HCT116 (cell line): ENCODE measurements around the gene TNFRSF14. TPM values are rescaled to one million over a fixed set of nuclear protein-coding genes. Genes with fewer than 3 reads are reported as not detected.

Source experiments
- ATAC-seq: fragments of 200-7000 bp; cut with Tn5 transposase; 2 replicates; pipeline ENCODE4 v1.9.1; 2020; ENCODE audit warnings: mild to moderate bottlenecking, moderate library complexity
- BruUV-seq: library from RNA; stranded (reverse); fragments of 400-500 nt; replicated peaks from 2 replicates; lab custom pipeline; 2021; lab: Mats Ljungman, UMichigan
- CTCF ChIA-PET: fragments of 300-600 bp; sonication (Branson Sonifier 250); formaldehyde crosslinking; loops from one replicate; lab custom pipeline; 2021; ENCODE audit warnings: antibody characterized with exemption; lab: Charles Lee
- POLR2A ChIA-PET: fragments of 300-600, 350-600 bp; sonication (Branson Sonifier 250); formaldehyde crosslinking; loops from one replicate; lab custom pipeline; 2021; ENCODE audit warnings: antibody characterized with exemption; lab: Charles Lee
- RAD21 ChIA-PET, 2 experiments: fragments of 300-600 bp; sonication (Branson Sonifier 250); formaldehyde crosslinking; loops; one replicate each; lab custom pipeline; 2023; ENCODE audit warnings: low total read pairs in 2 of 2; ENCODE audit not compliant: uncharacterized antibody in 2 of 2, unreplicated experiment in 2 of 2, low non-redundant PET in 1 of 2; lab: Charles Lee
- DNase-seq: peaks from one replicate; pipeline ENCODE4 v3.0.0-alpha.2; 2010; ENCODE audit warnings: low read depth, low spot score
- H2AFZ ChIP-seq: fragments of 200-600 bp; shearing (Covaris generic), sonication (generic); 2 replicates; pipeline ENCODE4 v1.6.1; 2017; ENCODE audit warnings: low read depth, mixed run types, mixed read lengths, antibody characterized with exemption, low read length; ENCODE audit not compliant: poor library complexity, severe bottlenecking
- H3K27ac ChIP-seq: 2 replicates; pipeline ENCODE4 v1.5.1; 2012; ENCODE audit warnings: low read depth, low read length
- H3K27me3 ChIP-seq: fragments of 200-600 bp; sonication (generic); 2 replicates; pipeline ENCODE4 v1.6.1; 2016; ENCODE audit warnings: mixed run types, low read length, mixed read lengths; ENCODE audit not compliant: insufficient read depth
- H3K36me3 ChIP-seq, 2 experiments: fragments of 200-500 bp in 1 of 2; fragments of 200-600 bp in 1 of 2; sonication (Bioruptor generic) in 1 of 2; sonication (generic) in 1 of 2; 2 replicates each; pipeline versions ENCODE4 v1.5.1 to v1.6.1; 2014 to 2016; ENCODE audit warnings: low read length in 2 of 2, inconsistent platforms in 1 of 2, mixed read lengths in 1 of 2, mixed run types in 1 of 2; ENCODE audit not compliant: insufficient read depth in 2 of 2, control insufficient read depth in 1 of 2
- H3K4me1 ChIP-seq, 2 experiments: fragments of 200-600 bp in 1 of 2; sonication (generic) in 1 of 2; 2 replicates each; pipeline versions ENCODE4 v1.5.1 to v1.6.1; 2012 to 2017; ENCODE audit warnings: low read length in 2 of 2, inconsistent platforms in 1 of 2, mild to moderate bottlenecking in 1 of 2, mixed read lengths in 1 of 2, mixed run types in 1 of 2, moderate library complexity in 1 of 2; ENCODE audit not compliant: insufficient read depth in 2 of 2, control insufficient read depth in 1 of 2
- H3K4me2 ChIP-seq: fragments of 200-600 bp; sonication (generic); 2 replicates; pipeline ENCODE4 v1.6.1; 2017; ENCODE audit warnings: mixed run types, low read length, mixed read lengths
- H3K4me3 ChIP-seq, 2 experiments: fragments of 200-600 bp in 1 of 2; sonication (generic) in 1 of 2; replicated peaks in 1 of 2; 2 replicates each; pipeline ENCODE4 v1.5.1; 2011 to 2016; ENCODE audit warnings: low read length in 2 of 2, control low read depth in 1 of 2, low read depth in 1 of 2, mild to moderate bottlenecking in 1 of 2, mixed read lengths in 1 of 2, mixed run types in 1 of 2
- H3K79me2 ChIP-seq: fragments of 200-600 bp; sonication (generic); 2 replicates; pipeline ENCODE4 v1.6.1; 2017; ENCODE audit warnings: mild to moderate bottlenecking, mixed run types, low read length, moderate library complexity, mixed read lengths; ENCODE audit not compliant: insufficient read depth
- H3K9ac ChIP-seq: fragments of 200-600 bp; sonication (generic); 2 replicates; pipeline ENCODE4 v1.6.1; 2016; ENCODE audit warnings: low read length, mixed read lengths
- H3K9me2 ChIP-seq: fragments of 200-600 bp; sonication (generic), shearing (Covaris generic); 2 replicates; pipeline ENCODE4 v1.6.1; 2017; ENCODE audit warnings: mixed run types, mild to moderate bottlenecking, moderate library complexity; ENCODE audit not compliant: insufficient read depth
- H3K9me3 ChIP-seq, 2 experiments: fragments of 200-500 bp in 1 of 2; fragments of 200-600 bp in 1 of 2; sonication (Bioruptor generic) in 1 of 2; sonication (generic) in 1 of 2; 2 replicates each; pipeline ENCODE4 v1.6.1; 2014 to 2017; ENCODE audit warnings: low read length in 2 of 2, mixed read lengths in 2 of 2, inconsistent platforms in 1 of 2, low read depth in 1 of 2, mild to moderate bottlenecking in 1 of 2, mixed run types in 1 of 2, moderate library complexity in 1 of 2; ENCODE audit not compliant: control insufficient read depth in 1 of 2, insufficient read depth in 1 of 2
- H4K20me1 ChIP-seq: fragments of 200-600 bp; sonication (generic), shearing (Covaris generic); 2 replicates; pipeline ENCODE4 v1.6.1; 2017; ENCODE audit warnings: mixed run types, mild to moderate bottlenecking, moderate library complexity; ENCODE audit not compliant: insufficient read depth
- CBX3 ChIP-seq: IDR thresholded peaks from 2 replicates; pipeline ENCODE4 v1.6.1; 2012; ENCODE audit warnings: low read depth
- CEBPB ChIP-seq: IDR thresholded peaks from 2 replicates; pipeline ENCODE4 v1.6.1; 2012; ENCODE audit warnings: low read depth
- ELF1 ChIP-seq: IDR thresholded peaks from 2 replicates; pipeline ENCODE4 v1.6.1; 2012; ENCODE audit warnings: low read depth, borderline replicate concordance
- EZH2 ChIP-seq: fragments of 200-600 bp; sonication (generic); IDR thresholded peaks from 2 replicates; pipeline ENCODE4 v1.6.1; 2017; ENCODE audit warnings: antibody characterized with exemption, mixed run types
- POLR2A ChIP-seq: IDR thresholded peaks from 2 replicates; pipeline ENCODE4 v1.7.0; 2011; ENCODE audit warnings: borderline replicate concordance; ENCODE audit not compliant: insufficient read depth, insufficient read length; ENCODE audit errors: extremely low read depth
- POLR2AphosphoS5 ChIP-seq: IDR thresholded peaks from 2 replicates; pipeline ENCODE4 v1.6.1; 2011; ENCODE audit warnings: mild to moderate bottlenecking, low read depth, low read length, moderate library complexity
- SIN3A ChIP-seq: IDR thresholded peaks from 2 replicates; pipeline ENCODE4 v1.6.1; 2012; ENCODE audit warnings: low read depth
- SP1 ChIP-seq: IDR thresholded peaks from 2 replicates; pipeline ENCODE4 v1.6.1; 2012; ENCODE audit warnings: low read depth
- SRF ChIP-seq: IDR thresholded peaks from 2 replicates; pipeline ENCODE4 v1.6.1; 2012; ENCODE audit warnings: low read depth
- YY1 ChIP-seq: IDR thresholded peaks from 2 replicates; pipeline ENCODE4 v1.6.1; 2011; ENCODE audit warnings: low read length, low read depth, moderate library complexity, mild to moderate bottlenecking; ENCODE audit not compliant: insufficient replicate concordance; ENCODE audit errors: extremely low read depth
- ZFX ChIP-seq: fragments of 450-650 bp; IDR thresholded peaks from 2 replicates; pipeline ENCODE4 v1.6.1; 2017
- ZNF274 ChIP-seq: fragments of 200-500 bp; sonication (Bioruptor generic); IDR thresholded peaks from 2 replicates; pipeline ENCODE4 v1.6.1; 2014; ENCODE audit warnings: mild to moderate bottlenecking, low read depth, low read length, inconsistent platforms
- intact Hi-C: fragments of 100-400 bp; cut with micrococcal nuclease; formaldehyde crosslinking; loops from 2 replicates; pipeline ENCODE4 v1.10.0; 2022
- total RNA-seq: library from RNA; stranded (reverse); gene quantifications from one replicate; pipeline ENCODE4 v1.2.1, GENCODE V29; 2021; ENCODE audit not compliant: unreplicated experiment
- TF ChIP-seq, protein P1 (sequence below): IDR thresholded peaks from 2 replicates; pipeline ENCODE4 v1.6.1; 2011; ENCODE audit warnings: mild to moderate bottlenecking, low read length, moderate library complexity; ENCODE audit not compliant: insufficient replicate concordance; ENCODE audit errors: extremely low read depth
- TF ChIP-seq, protein P2 (sequence below): IDR thresholded peaks from 2 replicates; pipeline ENCODE4 v1.6.1; 2012; ENCODE audit warnings: low read depth
- TF ChIP-seq, protein P3 (sequence below): IDR thresholded peaks from 2 replicates; pipeline ENCODE4 v1.6.1; 2012

Gene TNFRSF14
- total RNA-seq, 1 experiment from 2014 or later: 0.66 TPM

DNA sequence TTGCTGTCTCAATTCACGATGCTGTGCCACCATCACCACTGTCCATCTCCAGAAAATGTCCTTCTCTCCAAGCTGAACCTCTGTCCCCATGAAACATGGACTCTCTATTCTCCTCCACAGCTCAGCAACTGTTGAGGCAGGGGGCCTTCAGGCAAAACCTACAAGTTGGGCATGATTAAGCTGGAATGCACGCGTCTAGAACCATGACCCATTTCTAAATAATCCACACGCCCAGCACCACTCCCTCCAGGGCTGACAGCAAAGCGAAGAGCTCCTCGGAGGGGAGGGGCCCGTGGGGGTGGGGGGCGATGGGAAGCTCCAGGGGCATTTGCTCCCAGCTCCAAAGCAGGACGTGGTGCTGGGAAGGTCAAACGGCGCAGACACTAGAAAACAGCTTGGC, 22.8 kb upstream of the TNFRSF14 start:
- BruUV-seq: no TSS peak
- Histone ChIP-seq H3K9me3 (no peaks in the 10 kb centered on the region), H3K27ac (no peak overlapping the region), H3K4me3 (no peak overlapping the region)
- RAD21 ChIA-PET: no interaction called here
- no peak for TF ChIP-seq ZFX
- TF ChIP-seq, all 23 proteins: peak for 0
- no peak for DNase-seq
- H3K27me3 ChIP-seq: no peaks in the 10 kb centered on the region
- H3K9me2 ChIP-seq: no peaks in the 10 kb centered on the region
- no peak overlapping the region for H2AFZ ChIP-seq
- H3K9ac ChIP-seq: no peak overlapping the region
- no peaks in the 10 kb centered on the region for H4K20me1 ChIP-seq
- H3K4me2 ChIP-seq: peak overlapping the region; percentile 28
- ChIA-PET CTCF (no interaction called here), POLR2A (interaction anchor here (1.3 kb wide), 1 partner anchor 13 kb away, joined by 3 read pairs; no protein-coding TSS in a partner anchor)
- H3K36me3 ChIP-seq: no peaks in the 10 kb centered on the region
- H3K79me2 ChIP-seq: no peaks in the 10 kb centered on the region
- intact Hi-C loops: no loop called here
- H3K4me1 ChIP-seq: peaks cover 12 to 31% of the 10 kb centered on the region in 2 experiments; a peak in 3 of 4 replicates
- no peak for ATAC-seq

DNA sequence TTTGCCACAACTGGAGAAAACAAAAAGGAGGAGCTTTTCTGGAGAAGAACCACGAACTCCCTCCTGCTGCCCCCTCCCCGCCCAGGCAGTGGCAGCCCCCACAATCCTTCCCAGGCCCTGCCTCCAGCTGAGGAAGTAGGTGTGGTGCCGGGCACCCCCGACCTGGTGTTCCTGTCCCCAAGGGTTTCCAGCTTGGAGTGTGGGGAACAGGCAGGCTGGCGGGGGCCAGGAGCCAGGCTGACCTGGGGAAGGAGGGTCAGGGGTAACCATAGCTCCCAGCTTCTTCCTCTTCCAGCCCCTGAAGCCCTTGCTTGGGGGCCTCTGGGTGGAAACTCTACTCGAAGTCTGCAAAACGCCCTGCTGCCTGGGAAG, 21.9 kb upstream of the TNFRSF14 start:
- ChIA-PET RAD21 (no interaction called here), POLR2A (interaction anchor here (1.6 to 1.7 kb wide), 2 partner anchors 8 to 12 kb away, joined by 4 to 6 read pairs; partner anchors contain the start of gene PANK4), CTCF (interaction anchor here (1.0 to 1.3 kb wide), 2 partner anchors 8 to 12 kb away, joined by 6 read pairs; partner anchors contain the start of gene PANK4)
- Histone ChIP-seq H3K4me3 (no peak overlapping the region), H4K20me1 (no peaks in the 10 kb centered on the region), H3K4me2 (peak overlapping the region; percentile 78), H3K9me2 (no peaks in the 10 kb centered on the region), H3K79me2 (no peaks in the 10 kb centered on the region), H3K36me3 (no peaks in the 10 kb centered on the region), H3K27ac (no peak overlapping the region; the same call in 1 of the 2 replicates), H2AFZ (no peak overlapping the region), H3K9me3 (no peaks in the 10 kb centered on the region), H3K4me1 (peaks cover 12 to 31% of the 10 kb centered on the region in 2 experiments; a peak in 3 of 4 replicates), H3K9ac (peak overlapping the region; percentile 26; the same call in 1 of the 2 replicates), H3K27me3 (no peaks in the 10 kb centered on the region)
- intact Hi-C loops: no loop called here
- ATAC-seq: no peak
- no TSS peak for BruUV-seq
- DNase-seq: no peak
- TF ChIP-seq SIN3A (no peak), SP1 (no peak), EZH2 (no peak), ZNF274 (no peak), CBX3 (no peak), YY1 (no peak), SRF (no peak), ELF1 (no peak), POLR2AphosphoS5 (no peak), CEBPB (no peak), ZFX (no peak), POLR2A (no peak)
- TF ChIP-seq, protein P1, sequence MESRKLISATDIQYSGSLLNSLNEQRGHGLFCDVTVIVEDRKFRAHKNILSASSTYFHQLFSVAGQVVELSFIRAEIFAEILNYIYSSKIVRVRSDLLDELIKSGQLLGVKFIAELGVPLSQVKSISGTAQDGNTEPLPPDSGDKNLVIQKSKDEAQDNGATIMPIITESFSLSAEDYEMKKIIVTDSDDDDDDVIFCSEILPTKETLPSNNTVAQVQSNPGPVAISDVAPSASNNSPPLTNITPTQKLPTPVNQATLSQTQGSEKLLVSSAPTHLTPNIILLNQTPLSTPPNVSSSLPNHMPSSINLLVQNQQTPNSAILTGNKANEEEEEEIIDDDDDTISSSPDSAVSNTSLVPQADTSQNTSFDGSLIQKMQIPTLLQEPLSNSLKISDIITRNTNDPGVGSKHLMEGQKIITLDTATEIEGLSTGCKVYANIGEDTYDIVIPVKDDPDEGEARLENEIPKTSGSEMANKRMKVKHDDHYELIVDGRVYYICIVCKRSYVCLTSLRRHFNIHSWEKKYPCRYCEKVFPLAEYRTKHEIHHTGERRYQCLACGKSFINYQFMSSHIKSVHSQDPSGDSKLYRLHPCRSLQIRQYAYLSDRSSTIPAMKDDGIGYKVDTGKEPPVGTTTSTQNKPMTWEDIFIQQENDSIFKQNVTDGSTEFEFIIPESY: no peak
- TF ChIP-seq, protein P2, sequence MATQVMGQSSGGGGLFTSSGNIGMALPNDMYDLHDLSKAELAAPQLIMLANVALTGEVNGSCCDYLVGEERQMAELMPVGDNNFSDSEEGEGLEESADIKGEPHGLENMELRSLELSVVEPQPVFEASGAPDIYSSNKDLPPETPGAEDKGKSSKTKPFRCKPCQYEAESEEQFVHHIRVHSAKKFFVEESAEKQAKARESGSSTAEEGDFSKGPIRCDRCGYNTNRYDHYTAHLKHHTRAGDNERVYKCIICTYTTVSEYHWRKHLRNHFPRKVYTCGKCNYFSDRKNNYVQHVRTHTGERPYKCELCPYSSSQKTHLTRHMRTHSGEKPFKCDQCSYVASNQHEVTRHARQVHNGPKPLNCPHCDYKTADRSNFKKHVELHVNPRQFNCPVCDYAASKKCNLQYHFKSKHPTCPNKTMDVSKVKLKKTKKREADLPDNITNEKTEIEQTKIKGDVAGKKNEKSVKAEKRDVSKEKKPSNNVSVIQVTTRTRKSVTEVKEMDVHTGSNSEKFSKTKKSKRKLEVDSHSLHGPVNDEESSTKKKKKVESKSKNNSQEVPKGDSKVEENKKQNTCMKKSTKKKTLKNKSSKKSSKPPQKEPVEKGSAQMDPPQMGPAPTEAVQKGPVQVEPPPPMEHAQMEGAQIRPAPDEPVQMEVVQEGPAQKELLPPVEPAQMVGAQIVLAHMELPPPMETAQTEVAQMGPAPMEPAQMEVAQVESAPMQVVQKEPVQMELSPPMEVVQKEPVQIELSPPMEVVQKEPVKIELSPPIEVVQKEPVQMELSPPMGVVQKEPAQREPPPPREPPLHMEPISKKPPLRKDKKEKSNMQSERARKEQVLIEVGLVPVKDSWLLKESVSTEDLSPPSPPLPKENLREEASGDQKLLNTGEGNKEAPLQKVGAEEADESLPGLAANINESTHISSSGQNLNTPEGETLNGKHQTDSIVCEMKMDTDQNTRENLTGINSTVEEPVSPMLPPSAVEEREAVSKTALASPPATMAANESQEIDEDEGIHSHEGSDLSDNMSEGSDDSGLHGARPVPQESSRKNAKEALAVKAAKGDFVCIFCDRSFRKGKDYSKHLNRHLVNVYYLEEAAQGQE: no peak
- TF ChIP-seq, protein P3, sequence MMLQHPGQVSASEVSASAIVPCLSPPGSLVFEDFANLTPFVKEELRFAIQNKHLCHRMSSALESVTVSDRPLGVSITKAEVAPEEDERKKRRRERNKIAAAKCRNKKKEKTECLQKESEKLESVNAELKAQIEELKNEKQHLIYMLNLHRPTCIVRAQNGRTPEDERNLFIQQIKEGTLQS: no peak
